HepG2 (cell line): ENCODE data around the gene ZDHHC7. TPM values are rescaled to one million over a fixed set of nuclear protein-coding genes. Genes with fewer than 3 reads are reported as not detected.
A peak's percentile ranks its signal among the peaks of the same experiment; 100 is the strongest.

Experiments
- CSRNP1 ChIP-seq: sonication (generic); formaldehyde crosslinking; IDR thresholded peaks from 2 replicates; pipeline ENCODE4 v1.8.1; 2023; ENCODE audit warnings: mild to moderate bottlenecking, missing genetic modification reagents
- ESRRA ChIP-seq: sonication (generic); formaldehyde crosslinking; IDR thresholded peaks from 2 replicates; pipeline ENCODE4 v1.5.1; 2020; ENCODE audit warnings: mild to moderate bottlenecking, low read depth, missing genetic modification reagents
- GATAD2A ChIP-seq: IDR thresholded peaks from 2 replicates; pipeline ENCODE4 v1.6.1; 2016
- HCFC1 ChIP-seq: fragments of 150-350 bp; IDR thresholded peaks from 2 replicates; pipeline ENCODE4 v1.6.1; 2014; ENCODE audit warnings: low read depth, low read length
- HHEX ChIP-seq: IDR thresholded peaks from 2 replicates; pipeline ENCODE4 v1.6.1; 2016; ENCODE audit warnings: control low read depth
- KDM4B ChIP-seq: sonication (generic); formaldehyde crosslinking; IDR thresholded peaks from 2 replicates; pipeline ENCODE4 v1.4.0; 2020; ENCODE audit warnings: missing genetic modification reagents
- KLF13 ChIP-seq: sonication (generic); formaldehyde crosslinking; IDR thresholded peaks from 2 replicates; pipeline ENCODE4 v1.4.0; 2020; ENCODE audit warnings: mild to moderate bottlenecking, missing genetic modification reagents
- MYNN ChIP-seq: sonication (generic); formaldehyde crosslinking; IDR thresholded peaks from 2 replicates; pipeline ENCODE4 v1.4.0; 2020; ENCODE audit warnings: mild to moderate bottlenecking, low read depth, missing genetic modification reagents
- NONO ChIP-seq, 2 experiments: fragments of 450-650 bp in 1 of 2; sonication (generic) in 1 of 2; formaldehyde crosslinking in 1 of 2; IDR thresholded peaks in 1 of 2; conservative IDR thresholded peaks in 1 of 2; 2 replicates each; pipeline versions ENCODE4 v1.6.1 to v1.8.0; 2017 to 2022; ENCODE audit warnings: mild to moderate bottlenecking in 1 of 2, missing genetic modification reagents in 1 of 2, moderate library complexity in 1 of 2
- ONECUT2 ChIP-seq: sonication (generic); formaldehyde crosslinking; IDR thresholded peaks from 2 replicates; pipeline ENCODE4 v1.4.0; 2020; ENCODE audit warnings: missing genetic modification reagents
- RARA ChIP-seq: IDR thresholded peaks from 2 replicates; pipeline ENCODE4 v1.6.1; 2016; ENCODE audit warnings: missing genetic modification reagents, missing compliant biosample characterization
- SAFB2 ChIP-seq: sonication (generic); formaldehyde crosslinking; IDR thresholded peaks from 2 replicates; pipeline ENCODE4 v1.5.1; 2020; ENCODE audit warnings: missing genetic modification reagents, low read depth, mild to moderate bottlenecking, borderline replicate concordance
- SNRNP70 ChIP-seq: fragments of 200-400 bp; formaldehyde crosslinking; IDR thresholded peaks from 2 replicates; pipeline ENCODE4 v1.6.1; 2017; ENCODE audit warnings: mild to moderate bottlenecking, low read depth, low read length, moderate library complexity
- SOX6 ChIP-seq, 2 experiments: fragments of 450-650 bp in 1 of 2; sonication (generic) in 1 of 2; formaldehyde crosslinking in 1 of 2; IDR thresholded peaks; 2 replicates each; pipeline versions ENCODE4 v1.4.0 to v1.6.1; 2017 to 2020; ENCODE audit warnings: antibody characterized with exemption in 1 of 2, mild to moderate bottlenecking in 1 of 2, missing genetic modification reagents in 1 of 2
- SP1 ChIP-seq, 2 experiments: fragments of 450-650 bp in 1 of 2; sonication (generic) in 1 of 2; formaldehyde crosslinking in 1 of 2; IDR thresholded peaks; 2 replicates each; pipeline versions ENCODE4 v1.4.0 to v1.6.1; 2016 to 2020; ENCODE audit warnings: missing genetic modification reagents in 1 of 2
- TMF1 ChIP-seq: sonication (generic); formaldehyde crosslinking; IDR thresholded peaks from 2 replicates; pipeline ENCODE4 v1.8.1; 2022; ENCODE audit warnings: low read depth, missing genetic modification reagents
- YY1 ChIP-seq: IDR thresholded peaks from 2 replicates; pipeline ENCODE4 v1.6.1; 2011; ENCODE audit warnings: low read length, low read depth, moderate library complexity, mild to moderate bottlenecking; ENCODE audit not compliant: insufficient read depth, insufficient replicate concordance
- ZNF431 ChIP-seq: sonication (generic); formaldehyde crosslinking; IDR thresholded peaks from 2 replicates; pipeline ENCODE4 v1.9.0; 2022; ENCODE audit warnings: missing genetic modification reagents, low read depth, mild to moderate bottlenecking, borderline replicate concordance
- ZNF543 ChIP-seq: sonication (generic); formaldehyde crosslinking; IDR thresholded peaks from 2 replicates; pipeline ENCODE4 v1.4.0; 2020; ENCODE audit warnings: mild to moderate bottlenecking, missing genetic modification reagents
- ZNF572 ChIP-seq: sonication (generic); formaldehyde crosslinking; IDR thresholded peaks from 2 replicates; pipeline ENCODE4 v1.5.1; 2020; ENCODE audit warnings: mild to moderate bottlenecking, missing genetic modification reagents
- ZNF577 ChIP-seq: sonication (generic); formaldehyde crosslinking; IDR thresholded peaks from 2 replicates; pipeline ENCODE4 v1.4.0; 2020; ENCODE audit warnings: mild to moderate bottlenecking, low read depth, missing genetic modification reagents, borderline replicate concordance
- ZNF616 ChIP-seq: sonication (generic); formaldehyde crosslinking; IDR thresholded peaks from 2 replicates; pipeline ENCODE4 v1.5.0; 2020; ENCODE audit warnings: low read depth, mild to moderate bottlenecking, missing genetic modification reagents
- ZNF788 ChIP-seq: sonication (generic); formaldehyde crosslinking; IDR thresholded peaks from 2 replicates; pipeline ENCODE4 v1.5.0; 2020; ENCODE audit warnings: mild to moderate bottlenecking, missing genetic modification reagents, borderline replicate concordance
- polyA plus RNA-seq, 8 experiments: library from polyadenylated mRNA; depleted of rRNA in 3 of 8; stranded (reverse) in 7 of 8; unstranded in 1 of 8; fragments of >200 nt; fragmentation: Illumina TruSeq in 4 of 8; extraction: Trizol in 4 of 8; gene quantifications; 2 replicates each; pipeline versions ENCODE4 v1.2.1 to v1.2.3, GENCODE V29; 2011 to 2016; ENCODE audit warnings: low read depth in 4 of 8, missing spikeins in 1 of 8, mixed read lengths in 1 of 8; ENCODE audit not compliant: insufficient read depth in 1 of 8
- total RNA-seq, 5 experiments: library from RNA; depleted of rRNA; stranded (reverse); fragments of >200 nt; fragmentation: Illumina TruSeq; extraction: Trizol; gene quantifications; 2 replicates each; pipeline ENCODE4 v1.2.3, GENCODE V29; 2016; ENCODE audit warnings: low read depth in 1 of 5
- TF ChIP-seq, protein P1 (sequence below): sonication (generic); formaldehyde crosslinking; conservative IDR thresholded peaks from 2 replicates; pipeline ENCODE4 v1.4.0; 2020; ENCODE audit warnings: missing genetic modification reagents
- TF ChIP-seq, protein P2 (sequence below): sonication (generic); formaldehyde crosslinking; IDR thresholded peaks from 2 replicates; pipeline ENCODE4 v1.8.1; 2023; ENCODE audit warnings: missing genetic modification reagents, inconsistent platforms, borderline replicate concordance
- TF ChIP-seq, protein P3 (sequence below): sonication (generic); formaldehyde crosslinking; IDR thresholded peaks from 2 replicates; pipeline ENCODE4 v1.8.0; 2022; ENCODE audit warnings: missing genetic modification reagents, low read depth, mild to moderate bottlenecking, borderline replicate concordance

The ZDHHC7 gene
- total and polyA plus RNA-seq, 2 of the 13 experiments (the other 11 are each of a cell fraction or from before 2014, with no cell fraction given) = 46.8 to 67.6 TPM

GRCh38 chr16:85011846-85012284 lies 530 bp upstream of the ZDHHC7 start (continued):
- TF ChIP-seq SNRNP70 = no peak
- TF ChIP-seq HCFC1 = no peak
- TF ChIP-seq SOX6 (IDR thresholded peaks at IDR 0.05) = no peak
- TF ChIP-seq SOX6 (CRISPR knock-in tag; IDR thresholded peaks at IDR 0.05) = no peak; the same call in 1 of the 2 replicates
- TF ChIP-seq ZNF431 (CRISPR knock-in tag) = 0 out of 2 replicates have a peak, but pooled peaks have one; percentile 6
- TF ChIP-seq HHEX = no peak
- TF ChIP-seq TMF1 (CRISPR knock-in tag) = no peak
- no peak for TF ChIP-seq NONO (IDR thresholded peaks at IDR 0.05)
- 0 out of 2 replicates have a peak, but pooled peaks have one; percentile 16 for TF ChIP-seq NONO (CRISPR knock-in tag; conservative IDR thresholded peaks at IDR 0.05)
- TF ChIP-seq ZNF572 (CRISPR knock-in tag) = no peak
- no peak for TF ChIP-seq ZNF577
- no peak for TF ChIP-seq ZNF616 (CRISPR knock-in tag)
- peak; percentile 10; the same call in 1 of the 2 replicates for TF ChIP-seq ZNF788 (CRISPR knock-in tag)
- TF ChIP-seq MYNN (CRISPR knock-in tag) = no peak
- TF ChIP-seq ESRRA = no peak
- TF ChIP-seq, protein P1, sequence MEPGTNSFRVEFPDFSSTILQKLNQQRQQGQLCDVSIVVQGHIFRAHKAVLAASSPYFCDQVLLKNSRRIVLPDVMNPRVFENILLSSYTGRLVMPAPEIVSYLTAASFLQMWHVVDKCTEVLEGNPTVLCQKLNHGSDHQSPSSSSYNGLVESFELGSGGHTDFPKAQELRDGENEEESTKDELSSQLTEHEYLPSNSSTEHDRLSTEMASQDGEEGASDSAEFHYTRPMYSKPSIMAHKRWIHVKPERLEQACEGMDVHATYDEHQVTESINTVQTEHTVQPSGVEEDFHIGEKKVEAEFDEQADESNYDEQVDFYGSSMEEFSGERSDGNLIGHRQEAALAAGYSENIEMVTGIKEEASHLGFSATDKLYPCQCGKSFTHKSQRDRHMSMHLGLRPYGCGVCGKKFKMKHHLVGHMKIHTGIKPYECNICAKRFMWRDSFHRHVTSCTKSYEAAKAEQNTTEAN (CRISPR knock-in tag) = no peak
- TF ChIP-seq ZNF543 (CRISPR knock-in tag) = 0 out of 2 replicates have a peak, but pooled peaks have one; percentile 0
- TF ChIP-seq SP1 (IDR thresholded peaks at IDR 0.05) = no peak
- TF ChIP-seq SP1 (CRISPR knock-in tag; IDR thresholded peaks at IDR 0.05) = no peak
- no peak for TF ChIP-seq KLF13 (CRISPR knock-in tag)
- TF ChIP-seq, protein P2, sequence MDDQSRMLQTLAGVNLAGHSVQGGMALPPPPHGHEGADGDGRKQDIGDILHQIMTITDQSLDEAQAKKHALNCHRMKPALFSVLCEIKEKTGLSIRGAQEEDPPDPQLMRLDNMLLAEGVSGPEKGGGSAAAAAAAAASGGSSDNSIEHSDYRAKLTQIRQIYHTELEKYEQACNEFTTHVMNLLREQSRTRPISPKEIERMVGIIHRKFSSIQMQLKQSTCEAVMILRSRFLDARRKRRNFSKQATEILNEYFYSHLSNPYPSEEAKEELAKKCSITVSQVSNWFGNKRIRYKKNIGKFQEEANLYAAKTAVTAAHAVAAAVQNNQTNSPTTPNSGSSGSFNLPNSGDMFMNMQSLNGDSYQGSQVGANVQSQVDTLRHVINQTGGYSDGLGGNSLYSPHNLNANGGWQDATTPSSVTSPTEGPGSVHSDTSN (CRISPR knock-in tag) = 0 out of 2 replicates have a peak, but pooled peaks have one; percentile 53
- TF ChIP-seq GATAD2A (CRISPR knock-in tag) = no peak
- TF ChIP-seq SAFB2 (CRISPR knock-in tag) = 0 out of 2 replicates have a peak, but pooled peaks have one; percentile 6
- no peak; the same call in 1 of the 2 replicates for TF ChIP-seq CSRNP1 (CRISPR knock-in tag)
- TF ChIP-seq YY1 = no peak
- no peak for TF ChIP-seq KDM4B (CRISPR knock-in tag)
- TF ChIP-seq ONECUT2 (CRISPR knock-in tag) = no peak
- no peak for TF ChIP-seq RARA (CRISPR knock-in tag)
- TF ChIP-seq, protein P3, sequence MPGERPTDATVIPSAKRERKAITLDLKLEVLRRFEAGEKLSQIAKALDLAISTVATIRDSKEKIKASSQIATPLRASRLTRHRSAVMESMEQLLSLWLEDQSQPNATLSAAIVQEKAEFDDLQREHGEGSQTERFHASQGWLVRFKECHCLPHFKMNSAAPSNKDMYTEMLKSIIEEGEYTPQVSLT (CRISPR knock-in tag) = 0 out of 2 replicates have a peak, but pooled peaks have one; percentile 47
